ENCODE data around the gene LRRC37A3.
A peak's percentile ranks its signal among the peaks of the same experiment; 100 is the strongest.
"Not testable (repeated sequence)": the region's sequence is repeated elsewhere in the genome, so short reads cannot be mapped to it uniquely, and the experiment has no call there.

LRRC37A3 gene

DNA sequence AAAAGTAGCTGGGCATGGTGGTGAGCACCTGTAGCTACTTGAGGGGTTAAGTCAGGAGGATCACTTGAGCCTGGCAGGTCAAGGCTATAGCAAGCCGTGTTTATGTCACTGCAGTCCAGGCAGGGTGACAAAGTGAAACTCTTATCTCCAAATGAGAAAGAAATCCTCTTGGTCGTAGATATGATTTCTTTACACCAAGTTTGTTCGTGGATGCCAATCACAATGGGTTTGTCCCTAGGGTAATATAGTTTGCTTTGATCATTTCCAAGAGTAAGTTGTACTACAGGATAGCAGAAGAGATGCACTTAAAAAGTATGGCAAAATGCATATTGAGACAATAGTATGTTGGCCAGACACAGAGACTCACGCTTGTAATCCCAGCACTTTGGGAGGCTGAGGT is 6.0 kb upstream of the LRRC37A3 start:
- DNase-seq = not testable (repeated sequence)

DNA sequence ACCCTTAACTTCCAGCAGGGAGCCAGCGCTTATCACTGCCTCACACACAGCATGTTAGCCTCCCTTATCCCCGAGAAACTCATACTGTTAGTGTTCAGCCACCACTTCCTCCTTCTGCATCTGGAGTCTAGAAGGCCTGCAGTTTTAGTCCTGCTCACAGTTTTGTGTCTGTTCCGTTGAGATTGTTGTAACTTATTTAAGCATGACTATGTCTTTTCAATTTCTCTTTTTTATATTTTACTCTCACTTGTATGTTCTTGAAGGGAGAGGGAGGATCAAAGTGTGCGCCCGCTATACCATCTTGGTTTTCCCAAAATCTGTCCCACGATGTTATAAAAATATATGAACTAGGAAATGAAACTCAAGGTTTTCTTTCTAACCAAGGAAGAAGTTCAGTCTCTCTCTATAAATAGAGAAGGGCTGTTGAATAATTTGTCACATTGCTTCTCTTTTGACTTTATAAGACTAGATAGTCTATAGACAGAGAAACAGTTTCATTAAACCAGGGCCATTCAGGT is 3.8 kb upstream of the LRRC37A3 start:
- not testable (repeated sequence) for DNase-seq

GRCh38 chr17:64920419-64921172 is 1.3 kb upstream of the LRRC37A3 start:
- no peak for DNase-seq

- DNase-seq = no peak
Observed at GRCh38 chr17:64920026-64920418, 744 bp upstream of the LRRC37A3 start.

GRCh38 chr17:64918842-64919288 is 413 bp downstream of the LRRC37A3 start:
- DNase-seq = peak; percentile 0

DNA sequence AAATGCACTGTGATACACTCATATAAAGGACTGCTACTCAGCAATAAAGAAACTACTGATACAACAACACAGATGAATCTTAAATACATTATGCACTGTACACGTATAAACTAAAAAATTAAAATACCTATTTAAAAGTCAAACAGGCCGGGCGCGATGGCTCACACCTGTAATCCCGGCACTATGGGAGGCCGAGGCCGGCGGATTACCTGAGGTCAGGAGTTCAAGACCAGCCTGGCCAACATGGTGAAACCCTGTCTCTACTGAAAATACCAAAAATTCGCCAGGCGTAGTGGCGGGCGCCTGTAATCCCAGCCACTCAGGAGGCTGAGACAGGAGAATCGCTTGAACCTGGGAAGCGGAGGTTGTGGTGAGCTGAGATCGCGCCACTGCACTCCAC is 1.7 kb downstream of the LRRC37A3 start:
- DNase-seq = not testable (repeated sequence)

DNA sequence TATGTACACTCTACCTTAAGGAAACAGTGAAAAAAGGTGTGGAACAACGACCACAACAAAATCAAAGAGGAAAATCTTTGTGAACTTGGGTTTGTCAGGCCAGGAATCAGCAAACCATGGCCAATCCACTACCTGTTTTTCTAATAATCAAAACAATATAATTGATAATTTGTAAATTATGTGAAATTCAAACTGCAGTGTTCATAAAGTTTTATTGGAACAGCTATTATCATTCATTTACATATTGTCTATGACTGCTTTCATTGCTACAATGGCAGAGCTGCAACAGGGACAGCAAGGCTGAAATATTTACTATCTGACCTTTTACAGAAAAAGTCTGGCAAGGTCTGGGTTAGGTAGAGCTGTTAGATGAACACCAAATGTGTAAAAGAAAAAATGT is 4.0 kb downstream of the LRRC37A3 start:
- not testable (repeated sequence) for DNase-seq

DNA sequence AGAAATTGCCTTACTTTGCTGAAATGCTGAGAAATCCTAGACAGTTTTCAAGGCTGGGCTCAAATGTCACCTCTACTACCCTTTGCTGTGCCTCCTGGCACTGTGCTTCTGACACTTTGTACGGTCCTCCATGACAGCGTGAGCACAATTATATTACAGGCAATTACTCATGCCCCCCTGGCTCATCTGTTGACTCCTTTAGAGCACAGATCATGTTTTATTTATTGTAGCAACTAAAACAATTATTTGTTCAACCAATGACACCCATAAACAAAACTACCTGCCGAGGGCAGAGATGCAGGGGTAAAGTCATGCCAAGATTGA is 9.1 kb downstream of the LRRC37A3 start:
- not testable (repeated sequence) for DNase-seq

DNA sequence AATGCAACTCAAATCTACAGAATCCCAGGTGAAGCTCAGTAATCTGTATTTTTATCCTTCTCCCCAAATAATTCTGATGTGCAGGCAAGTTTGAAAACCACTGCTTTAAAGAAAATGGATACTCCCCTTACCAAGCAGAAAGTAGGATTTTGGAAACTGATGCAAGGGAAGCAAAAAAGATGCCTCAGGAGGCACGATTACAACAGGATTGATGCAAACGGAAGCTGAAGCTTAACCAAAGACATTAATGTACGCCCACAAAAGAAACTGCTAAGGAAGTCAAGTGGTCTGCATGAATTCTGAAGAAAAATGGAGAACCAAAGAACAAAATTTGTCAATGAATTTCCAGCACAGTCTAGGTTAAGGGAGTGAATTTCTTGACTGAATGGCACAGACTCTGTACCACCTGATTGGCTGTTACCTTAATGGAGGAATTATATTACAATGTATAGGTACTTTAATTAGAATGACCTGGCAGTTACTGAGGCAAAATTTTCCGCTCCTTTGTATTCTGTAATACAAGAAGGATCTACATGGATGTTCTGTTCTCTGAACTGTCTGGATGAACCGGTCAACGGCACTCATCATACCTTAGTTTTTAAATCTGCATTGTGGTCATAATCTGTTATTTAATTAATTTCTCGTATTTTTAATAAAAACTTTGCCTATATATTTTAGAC is 9.6 kb downstream of the LRRC37A3 start:
- not testable (repeated sequence) for DNase-seq

- DNase-seq = not testable (repeated sequence)
Observed at GRCh38 chr17:64904069-64904468, 15.2 kb downstream of the LRRC37A3 start.

DNA sequence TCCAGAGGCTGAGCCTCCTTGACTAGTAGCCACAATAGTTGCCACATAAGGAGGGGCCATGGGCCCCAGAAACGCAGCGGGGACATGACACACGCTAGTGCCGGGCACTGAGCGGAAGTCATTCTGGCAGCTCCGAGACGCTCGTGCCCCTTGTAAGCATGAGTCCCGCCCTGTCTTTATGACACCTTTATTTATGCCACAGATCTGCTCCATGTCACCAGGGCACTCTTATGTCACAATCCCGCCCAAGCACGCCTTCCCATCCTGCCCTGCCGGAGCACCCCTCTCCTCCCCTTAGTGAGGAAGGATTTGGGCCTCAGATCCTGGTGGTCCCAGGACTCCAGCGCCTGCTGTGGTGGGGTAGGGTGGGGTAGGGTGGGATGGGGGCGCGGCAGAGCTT is 22.1 kb downstream of the LRRC37A3 start:
- not testable (repeated sequence) for DNase-seq

GRCh38 chr17:64874210-64874609 is 45.1 kb downstream of the LRRC37A3 start:
- not testable (repeated sequence) for DNase-seq

- DNase-seq = not testable (repeated sequence)
Observed at GRCh38 chr17:64847504-64848466, 71.5 kb downstream of the LRRC37A3 start.

- DNase-seq = not testable (repeated sequence)
Observed at GRCh38 chr17:64846892-64847291, 72.4 kb downstream of the LRRC37A3 start.

DNA sequence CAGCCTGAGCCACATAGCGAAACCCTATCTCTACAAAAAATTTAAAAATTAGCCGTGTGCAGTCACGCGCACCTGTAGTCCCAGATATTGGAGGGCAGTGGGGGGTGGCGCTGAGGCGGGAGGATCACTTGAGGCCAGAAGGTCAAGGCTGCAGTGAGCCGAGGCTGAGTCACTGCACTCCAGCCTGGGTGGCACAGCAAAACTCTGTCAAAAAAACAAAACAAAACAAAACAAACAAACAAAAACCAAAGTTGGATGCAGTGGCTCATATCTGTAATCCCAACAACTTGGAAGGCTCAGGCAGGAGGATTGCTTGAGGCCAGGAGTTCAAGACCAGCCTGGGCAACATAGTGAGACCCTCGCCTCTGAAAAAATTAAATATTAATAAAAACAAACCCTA is 75.4 kb downstream of the LRRC37A3 start:
- DNase-seq = not testable (repeated sequence)

- not testable (repeated sequence) for DNase-seq
Observed at GRCh38 chr17:64842900-64843299, 76.4 kb downstream of the LRRC37A3 start.

- DNase-seq = not testable (repeated sequence)
Observed at GRCh38 chr17:64840960-64841359, 78.3 kb downstream of the LRRC37A3 start.

DNA sequence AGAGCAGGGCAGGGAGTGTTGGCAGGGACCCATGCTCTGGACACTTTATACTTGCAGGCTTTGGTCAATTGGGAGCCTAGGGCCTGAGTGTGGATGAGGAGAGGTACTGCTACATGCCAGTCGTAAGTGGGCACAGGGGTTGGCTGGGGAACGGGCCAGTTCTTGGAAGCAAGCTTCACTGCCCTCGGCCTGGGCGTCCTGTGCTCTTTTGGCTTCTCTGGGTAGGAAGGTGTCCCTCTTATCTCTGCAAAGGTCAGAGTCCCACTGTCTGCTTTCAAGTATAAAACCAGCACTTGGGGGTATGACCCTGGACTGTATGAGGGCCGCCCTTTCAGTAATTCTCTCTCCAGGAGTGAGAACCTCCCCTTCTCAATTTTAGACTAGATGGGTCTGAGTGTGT is 80.8 kb downstream of the LRRC37A3 start:
- DNase-seq = not testable (repeated sequence)

- DNase-seq = peak; percentile 13
Observed at GRCh38 chr17:64837018-64837761, 82.1 kb downstream of the LRRC37A3 start.

DNA sequence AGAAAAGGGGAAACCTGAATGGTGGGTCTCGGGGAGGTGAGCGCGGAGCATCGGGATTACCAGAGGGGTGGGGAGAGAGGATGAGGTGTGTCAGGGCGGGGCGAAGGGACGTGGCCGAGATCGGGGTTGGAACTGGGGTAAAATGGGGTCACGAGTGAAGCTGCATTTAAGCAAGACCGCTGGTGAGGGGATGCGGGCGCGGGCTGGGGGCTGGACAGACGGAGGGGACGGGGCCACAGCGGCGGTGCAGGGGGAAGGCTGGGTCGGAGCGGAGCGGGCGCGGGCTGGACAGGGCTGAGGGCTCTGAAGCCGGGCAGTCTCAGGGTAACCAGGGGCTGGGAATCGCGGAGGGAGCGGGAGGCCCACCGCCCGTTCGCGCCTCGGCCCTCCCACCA is 82.7 kb downstream of the LRRC37A3 start:
- DNase-seq = not testable (repeated sequence)

DNA sequence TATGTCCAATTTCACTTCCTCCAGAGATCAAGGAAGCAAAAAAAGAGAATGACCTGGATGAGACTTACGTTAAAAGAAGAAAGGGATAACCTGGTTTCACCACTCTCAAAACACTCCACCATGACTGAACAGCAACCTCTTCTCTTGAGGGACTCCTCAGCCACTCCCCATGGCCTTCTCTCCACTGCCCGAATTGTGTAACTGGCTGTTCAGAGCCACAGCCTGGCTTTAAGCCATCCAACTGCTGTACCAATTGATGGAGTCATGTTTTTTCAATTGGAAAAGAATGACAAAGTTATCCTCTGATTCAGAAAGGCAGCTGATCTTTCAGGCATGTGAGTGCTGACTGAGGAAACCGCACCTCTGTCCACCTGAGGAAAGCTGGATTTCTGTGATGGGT is 85.2 kb downstream of the LRRC37A3 start:
- DNase-seq = not testable (repeated sequence)

GRCh38 chr17:64830631-64831040 is 88.6 kb downstream of the LRRC37A3 start:
- not testable (repeated sequence) for DNase-seq

Data from NCI-H2227 treated with DMSO at 0.1 percent for 48 hours (cell line).